HEK293 (cell line): ENCODE results near the gene IDI2.

Experiments
- CTCF ChIA-PET: fragments of 350-600 bp; formaldehyde crosslinking; extraction: SDS; loops from one replicate; lab custom pipeline; 2021; ENCODE audit warnings: antibody characterized with exemption; lab: Yijun Ruan, JAX
- POLR2A ChIA-PET: fragments of 300-600 bp; formaldehyde crosslinking; extraction: SDS; loops from one replicate; lab custom pipeline; 2020; ENCODE audit warnings: antibody characterized with exemption, inconsistent platforms; lab: Yijun Ruan, JAX
- H3K27ac ChIP-seq: fragments of 200-500 bp; sonication (Bioruptor generic); 2 replicates; pipeline ENCODE4 v1.5.1; 2014; ENCODE audit warnings: low read depth, low read length, control low read depth, inconsistent platforms; ENCODE audit errors: extremely low read depth
- H3K36me3 ChIP-seq, 2 experiments: fragments of 200-500 bp in 1 of 2; sonication (Bioruptor generic) in 1 of 2; 1 replicate in 1 of 2; 2 replicates in 1 of 2; pipeline ENCODE4 v1.5.1; 2014 to 2017; ENCODE audit warnings: inconsistent platforms in 2 of 2, low read length in 2 of 2; ENCODE audit not compliant: control insufficient read depth in 2 of 2, insufficient read depth in 1 of 2
- H3K4me1 ChIP-seq: fragments of 200-500 bp; sonication (Bioruptor generic); 2 replicates; pipeline ENCODE4 v1.5.1; 2014; ENCODE audit warnings: mild to moderate bottlenecking, low read length, inconsistent platforms; ENCODE audit not compliant: control insufficient read depth, insufficient read depth
- H3K4me3 ChIP-seq: 2 replicates; pipeline ENCODE4 v1.5.1; 2011; ENCODE audit warnings: low read depth, mild to moderate bottlenecking, control low read depth, low read length, moderate library complexity
- H3K9me3 ChIP-seq: fragments of 200-500 bp; sonication (Bioruptor generic); 2 replicates; pipeline ENCODE4 v1.5.1; 2014; ENCODE audit warnings: low read depth, low read length, inconsistent platforms; ENCODE audit not compliant: control insufficient read depth, insufficient read depth
- BCL11A ChIP-seq: fragments of 450-650 bp; formaldehyde crosslinking; IDR thresholded peaks from 2 replicates; pipeline ENCODE4 v1.5.1; 2016; ENCODE audit warnings: low read depth, missing biosample characterization, missing genetic modification characterization
- GLI2 ChIP-seq: fragments of 450-650 bp; formaldehyde crosslinking; IDR thresholded peaks from 2 replicates; pipeline ENCODE4; 2017; ENCODE audit warnings: missing biosample characterization, missing genetic modification characterization, low read depth, borderline replicate concordance
- HOXA7 ChIP-seq: sonication (generic); formaldehyde crosslinking; IDR thresholded peaks from 2 replicates; pipeline ENCODE4 v1.8.1; 2022; ENCODE audit warnings: missing genetic modification reagents, borderline replicate concordance
- HOXC10 ChIP-seq: sonication (generic); formaldehyde crosslinking; IDR thresholded peaks from 2 replicates; pipeline ENCODE4 v1.8.1; 2023; ENCODE audit warnings: mild to moderate bottlenecking, missing genetic modification reagents
- IKZF3 ChIP-seq: fragments of 450-650 bp; IDR thresholded peaks from 2 replicates; pipeline ENCODE4 v1.5.0; 2018; ENCODE audit warnings: missing biosample characterization, mild to moderate bottlenecking, missing genetic modification characterization, moderate library complexity
- KLF16 ChIP-seq: fragments of 450-650 bp; formaldehyde crosslinking; IDR thresholded peaks from 2 replicates; pipeline ENCODE4 v1.5.1; 2017; ENCODE audit warnings: missing biosample characterization, missing genetic modification characterization
- RBAK ChIP-seq: fragments of 450-650 bp; formaldehyde crosslinking; IDR thresholded peaks from 2 replicates; pipeline ENCODE4 v1.5.1; 2016; ENCODE audit warnings: missing biosample characterization, missing genetic modification characterization
- REST ChIP-seq: fragments of 450-650 bp; formaldehyde crosslinking; IDR thresholded peaks from 2 replicates; pipeline ENCODE4 v1.5.1; 2016; ENCODE audit warnings: missing biosample characterization, missing genetic modification characterization
- SCRT1 ChIP-seq: fragments of 450-650 bp; formaldehyde crosslinking; IDR thresholded peaks from 2 replicates; pipeline ENCODE4 v1.5.1; 2016; ENCODE audit warnings: missing biosample characterization, missing genetic modification characterization, borderline replicate concordance
- SP7 ChIP-seq: fragments of 450-650 bp; formaldehyde crosslinking; IDR thresholded peaks from 2 replicates; pipeline ENCODE4 v1.5.1; 2016; ENCODE audit warnings: missing biosample characterization, missing genetic modification characterization
- TCF7L2 ChIP-seq: IDR thresholded peaks from 2 replicates; pipeline ENCODE4 v1.6.1; 2011; ENCODE audit warnings: low read depth, mild to moderate bottlenecking, inconsistent platforms, low read length, moderate library complexity, borderline replicate concordance
- WT1 ChIP-seq: fragments of 450-650 bp; formaldehyde crosslinking; IDR thresholded peaks from 2 replicates; pipeline ENCODE4 v1.5.1; 2016; ENCODE audit warnings: missing biosample characterization, missing genetic modification characterization
- ZNF112 ChIP-seq: fragments of 450-650 bp; formaldehyde crosslinking; IDR thresholded peaks from 2 replicates; pipeline ENCODE4 v1.5.0; 2017; ENCODE audit warnings: missing biosample characterization, missing genetic modification characterization
- ZNF133 ChIP-seq: fragments of 450-650 bp; formaldehyde crosslinking; IDR thresholded peaks from 2 replicates; pipeline ENCODE4 v1.5.1; 2016; ENCODE audit warnings: missing biosample characterization, missing genetic modification characterization
- ZNF202 ChIP-seq: fragments of 450-650 bp; formaldehyde crosslinking; IDR thresholded peaks from 2 replicates; pipeline ENCODE4 v1.5.1; 2016; ENCODE audit warnings: missing biosample characterization, missing genetic modification characterization, borderline replicate concordance
- ZNF366 ChIP-seq: fragments of 450-650 bp; formaldehyde crosslinking; conservative IDR thresholded peaks from 2 replicates; pipeline ENCODE4 v1.5.1; 2016; ENCODE audit warnings: missing biosample characterization, missing genetic modification characterization
- ZNF423 ChIP-seq: fragments of 450-650 bp; formaldehyde crosslinking; IDR thresholded peaks from 2 replicates; pipeline ENCODE4 v1.5.1; 2016; ENCODE audit warnings: missing biosample characterization, missing genetic modification characterization
- ZNF530 ChIP-seq: fragments of 450-650 bp; formaldehyde crosslinking; IDR thresholded peaks from 2 replicates; pipeline ENCODE4 v1.5.1; 2016; ENCODE audit warnings: low read depth, missing biosample characterization, missing genetic modification characterization
- ZNF561 ChIP-seq: fragments of 450-650 bp; IDR thresholded peaks from 2 replicates; pipeline ENCODE4 v1.5.1; 2018; ENCODE audit warnings: missing biosample characterization, missing genetic modification characterization, borderline replicate concordance
- ZNF610 ChIP-seq: fragments of 450-650 bp; formaldehyde crosslinking; IDR thresholded peaks from 2 replicates; pipeline ENCODE4 v1.5.1; 2016; ENCODE audit warnings: missing biosample characterization, missing genetic modification characterization, borderline replicate concordance
- ZNF623 ChIP-seq: fragments of 450-650 bp; formaldehyde crosslinking; IDR thresholded peaks from 2 replicates; pipeline ENCODE4 v1.5.1; 2016; ENCODE audit warnings: missing biosample characterization, missing genetic modification characterization
- TF ChIP-seq, protein P1 (sequence below): fragments of 450-650 bp; formaldehyde crosslinking; IDR thresholded peaks from 2 replicates; pipeline ENCODE4 v1.5.1; 2017; ENCODE audit warnings: missing biosample characterization, missing genetic modification characterization
- TF ChIP-seq, protein P2 (sequence below): fragments of 450-650 bp; formaldehyde crosslinking; IDR thresholded peaks from 2 replicates; pipeline ENCODE4 v1.5.1; 2017; ENCODE audit warnings: missing biosample characterization, missing genetic modification characterization
- TF ChIP-seq, protein P3 (sequence below): fragments of 450-650 bp; formaldehyde crosslinking; IDR thresholded peaks from 2 replicates; pipeline ENCODE4 v1.5.1; 2017; ENCODE audit warnings: missing biosample characterization, mild to moderate bottlenecking, missing genetic modification characterization, moderate library complexity

Gene IDI2

DNA sequence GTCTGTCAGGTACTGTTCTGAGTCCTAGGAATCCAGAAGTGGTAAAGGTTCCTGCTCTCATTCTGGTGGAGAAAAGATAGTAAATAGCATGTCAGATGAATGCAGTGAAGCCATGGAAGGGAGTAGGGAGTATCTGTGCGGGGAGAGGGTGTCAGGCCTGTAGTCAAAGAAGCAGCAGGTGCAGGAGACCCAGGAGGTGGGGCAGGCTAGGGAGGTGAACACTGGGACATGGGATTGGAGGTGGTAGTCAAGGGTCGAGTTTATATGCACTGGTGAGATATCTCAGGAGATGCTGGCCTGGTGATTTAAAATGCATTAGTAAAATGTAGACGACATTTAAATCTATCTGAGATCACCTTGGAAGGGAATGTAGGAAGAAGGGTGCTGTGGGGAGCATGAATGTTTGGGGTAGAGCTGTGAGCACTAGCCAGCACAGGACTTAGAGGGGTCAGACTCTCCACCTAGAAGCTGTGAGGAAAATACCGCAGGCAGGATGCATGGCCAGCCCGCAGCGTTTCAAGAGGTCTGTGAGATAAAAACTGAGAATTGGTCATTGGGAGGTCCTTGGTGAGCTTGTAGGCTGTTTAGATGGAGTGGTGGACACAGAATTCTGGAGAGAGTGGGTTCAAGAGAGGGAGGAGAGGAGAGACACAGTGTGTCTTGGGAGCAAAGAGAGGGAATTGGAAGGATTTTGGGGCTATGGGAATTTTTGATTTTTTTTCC, 30.7 kb downstream of the IDI2 start:
- ChIA-PET POLR2A (interaction anchor here (0.6 kb wide), 1 partner anchor 239 kb away, joined by 3 read pairs; no protein-coding TSS in a partner anchor), CTCF (no interaction called here)
- Histone ChIP-seq H3K4me3 (no peak overlapping the region), H3K9me3 (no peaks in the 10 kb centered on the region), H3K27ac (no peak overlapping the region), H3K36me3 (peaks cover 61 to 85% of the 10 kb centered on the region in 2 experiments), H3K4me1 (no peaks in the 10 kb centered on the region)
- TF ChIP-seq HOXA7 (CRISPR knock-in tag) (no peak), KLF16 (tag by site-specific recombination) (no peak), SP7 (tag by site-specific recombination) (no peak), BCL11A (tag by site-specific recombination) (no peak), RBAK (no peak), ZNF530 (tag by site-specific recombination) (no peak), ZNF610 (tag by site-specific recombination) (no peak), HOXC10 (CRISPR knock-in tag) (no peak), TCF7L2 (no peak), ZNF202 (no peak)
- TF ChIP-seq, protein P1, sequence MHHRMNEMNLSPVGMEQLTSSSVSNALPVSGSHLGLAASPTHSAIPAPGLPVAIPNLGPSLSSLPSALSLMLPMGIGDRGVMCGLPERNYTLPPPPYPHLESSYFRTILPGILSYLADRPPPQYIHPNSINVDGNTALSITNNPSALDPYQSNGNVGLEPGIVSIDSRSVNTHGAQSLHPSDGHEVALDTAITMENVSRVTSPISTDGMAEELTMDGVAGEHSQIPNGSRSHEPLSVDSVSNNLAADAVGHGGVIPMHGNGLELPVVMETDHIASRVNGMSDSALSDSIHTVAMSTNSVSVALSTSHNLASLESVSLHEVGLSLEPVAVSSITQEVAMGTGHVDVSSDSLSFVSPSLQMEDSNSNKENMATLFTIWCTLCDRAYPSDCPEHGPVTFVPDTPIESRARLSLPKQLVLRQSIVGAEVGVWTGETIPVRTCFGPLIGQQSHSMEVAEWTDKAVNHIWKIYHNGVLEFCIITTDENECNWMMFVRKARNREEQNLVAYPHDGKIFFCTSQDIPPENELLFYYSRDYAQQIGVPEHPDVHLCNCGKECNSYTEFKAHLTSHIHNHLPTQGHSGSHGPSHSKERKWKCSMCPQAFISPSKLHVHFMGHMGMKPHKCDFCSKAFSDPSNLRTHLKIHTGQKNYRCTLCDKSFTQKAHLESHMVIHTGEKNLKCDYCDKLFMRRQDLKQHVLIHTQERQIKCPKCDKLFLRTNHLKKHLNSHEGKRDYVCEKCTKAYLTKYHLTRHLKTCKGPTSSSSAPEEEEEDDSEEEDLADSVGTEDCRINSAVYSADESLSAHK (tag by site-specific recombination) = no peak
- TF ChIP-seq, protein P2, sequence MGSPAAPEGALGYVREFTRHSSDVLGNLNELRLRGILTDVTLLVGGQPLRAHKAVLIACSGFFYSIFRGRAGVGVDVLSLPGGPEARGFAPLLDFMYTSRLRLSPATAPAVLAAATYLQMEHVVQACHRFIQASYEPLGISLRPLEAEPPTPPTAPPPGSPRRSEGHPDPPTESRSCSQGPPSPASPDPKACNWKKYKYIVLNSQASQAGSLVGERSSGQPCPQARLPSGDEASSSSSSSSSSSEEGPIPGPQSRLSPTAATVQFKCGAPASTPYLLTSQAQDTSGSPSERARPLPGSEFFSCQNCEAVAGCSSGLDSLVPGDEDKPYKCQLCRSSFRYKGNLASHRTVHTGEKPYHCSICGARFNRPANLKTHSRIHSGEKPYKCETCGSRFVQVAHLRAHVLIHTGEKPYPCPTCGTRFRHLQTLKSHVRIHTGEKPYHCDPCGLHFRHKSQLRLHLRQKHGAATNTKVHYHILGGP = no peak

DNA sequence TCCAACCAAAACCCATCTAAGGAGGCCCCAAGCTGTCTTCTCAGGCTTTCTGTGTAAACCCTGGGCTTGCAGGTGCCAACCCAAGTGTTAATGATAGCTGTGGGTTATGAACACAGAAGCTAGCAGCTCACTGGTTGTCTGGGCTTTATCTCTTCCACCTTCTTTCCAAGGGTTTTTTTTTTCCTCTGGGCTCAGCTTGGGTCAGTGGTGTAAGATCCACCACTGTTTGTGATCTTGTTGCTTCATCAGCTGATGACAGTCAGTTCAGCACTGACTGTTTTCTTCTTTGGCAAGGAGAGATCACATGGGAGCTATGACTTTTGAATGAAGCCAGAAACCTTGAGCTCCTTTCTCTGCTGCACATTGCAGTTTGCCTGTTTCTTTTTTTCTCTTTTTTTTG, 32.8 kb downstream of the IDI2 start:
- TF ChIP-seq ZNF133 (no peak), WT1 (tag by site-specific recombination) (no peak), ZNF561 (tag by site-specific recombination) (no peak), ZNF112 (tag by site-specific recombination) (no peak), ZNF366 (tag by site-specific recombination) (no peak), ZNF423 (tag by site-specific recombination) (no peak)
- ChIA-PET POLR2A (no interaction called here), CTCF (no interaction called here)
- no peaks in the 10 kb centered on the region for H3K9me3 ChIP-seq
- no peak overlapping the region for H3K27ac ChIP-seq
- peaks cover 44 to 64% of the 10 kb centered on the region in 2 experiments for H3K36me3 ChIP-seq
- peaks cover 2% of the 10 kb centered on the region; the same call in 1 of the 2 replicates for H3K4me1 ChIP-seq
- no peak overlapping the region for H3K4me3 ChIP-seq

DNA sequence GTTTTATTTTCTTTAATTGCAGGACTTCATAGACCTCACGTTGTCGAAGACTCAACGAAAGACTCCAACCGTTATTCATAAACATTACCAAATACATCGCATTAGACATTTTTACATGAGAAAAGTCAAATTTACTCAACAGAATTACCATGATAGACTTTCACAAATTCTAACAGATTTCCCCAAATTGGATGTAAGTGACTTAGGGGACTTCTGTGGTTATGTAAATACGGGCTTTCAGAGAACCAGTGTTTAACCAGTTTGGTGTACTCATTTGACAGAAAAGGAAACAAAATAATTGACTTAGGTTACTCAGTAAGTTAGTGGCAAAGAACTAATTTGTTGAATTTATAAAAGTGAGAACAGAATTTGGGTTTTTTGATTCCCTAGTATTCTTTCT, 33.2 kb downstream of the IDI2 start:
- H3K27ac ChIP-seq = no peak overlapping the region
- TF ChIP-seq IKZF3 (tag by site-specific recombination) (no peak), REST (tag by site-specific recombination) (no peak), GLI2 (tag by site-specific recombination) (no peak), ZNF623 (tag by site-specific recombination) (no peak), SCRT1 (no peak)
- TF ChIP-seq, protein P3, sequence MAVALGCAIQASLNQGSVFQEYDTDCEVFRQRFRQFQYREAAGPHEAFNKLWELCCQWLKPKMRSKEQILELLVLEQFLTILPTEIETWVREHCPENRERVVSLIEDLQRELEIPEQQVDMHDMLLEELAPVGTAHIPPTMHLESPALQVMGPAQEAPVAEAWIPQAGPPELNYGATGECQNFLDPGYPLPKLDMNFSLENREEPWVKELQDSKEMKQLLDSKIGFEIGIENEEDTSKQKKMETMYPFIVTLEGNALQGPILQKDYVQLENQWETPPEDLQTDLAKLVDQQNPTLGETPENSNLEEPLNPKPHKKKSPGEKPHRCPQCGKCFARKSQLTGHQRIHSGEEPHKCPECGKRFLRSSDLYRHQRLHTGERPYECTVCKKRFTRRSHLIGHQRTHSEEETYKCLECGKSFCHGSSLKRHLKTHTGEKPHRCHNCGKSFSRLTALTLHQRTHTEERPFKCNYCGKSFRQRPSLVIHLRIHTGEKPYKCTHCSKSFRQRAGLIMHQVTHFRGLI = no peak

More for the DNA sequence above, 33.2 kb downstream of the IDI2 start:
- H3K4me3 ChIP-seq = no peak overlapping the region
- CTCF ChIA-PET = no interaction called here
- POLR2A ChIA-PET = no interaction called here
- H3K9me3 ChIP-seq = no peaks in the 10 kb centered on the region
- H3K4me1 ChIP-seq = peaks cover 2% of the 10 kb centered on the region; the same call in 1 of the 2 replicates
- peaks cover 42 to 60% of the 10 kb centered on the region in 2 experiments for H3K36me3 ChIP-seq
